Stimulated activated CD8-positive, alpha-beta memory T cell treated with anti-CD3 and anti-CD28 coated beads, Interleukin-12 subunit alpha, Interleukin-12 subunit beta, amount 100 ng/mL, for 1 hour (primary cell): ENCODE measurements around the gene SNX25.
"Not testable (repeated sequence)": the region's sequence is repeated elsewhere in the genome, so short reads cannot be mapped to it uniquely, and the experiment has no call there.

ENCODE experiments used
- DNase-seq: peaks from one replicate; pipeline ENCODE4 v3.0.0-alpha.2; 2020; ENCODE audit warnings: low read depth

SNX25 gene

GRCh38 chr4:185344743-185345538 lies 135.5 kb downstream of the SNX25 start:
- no peak for DNase-seq

- DNase-seq, result no peak
Measured at GRCh38 chr4:185346975-185347601, 137.7 kb downstream of the SNX25 start.

DNA sequence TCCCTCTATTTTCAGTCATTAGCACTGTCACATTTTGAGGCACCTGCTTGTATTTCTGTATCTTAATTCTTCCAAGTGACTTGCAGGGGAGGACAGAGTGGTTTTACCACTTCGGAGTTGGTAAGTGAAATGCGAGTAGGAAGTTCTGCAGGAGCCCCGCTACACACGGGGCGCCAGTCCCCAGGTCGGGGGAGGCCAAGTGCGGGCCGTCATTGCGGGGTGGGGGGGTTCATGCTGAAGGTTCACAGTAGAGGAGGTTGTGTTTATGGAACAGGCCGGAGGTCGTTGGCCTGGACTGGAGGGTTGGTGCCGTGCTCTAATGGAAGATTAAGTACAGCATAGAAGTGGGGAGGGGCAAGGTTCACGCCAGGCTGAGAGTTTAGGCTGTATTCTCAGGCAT lies 142.3 kb downstream of the SNX25 start:
- no peak for DNase-seq

- DNase-seq, result no peak
Measured at GRCh38 chr4:185352202-185352601, 142.8 kb downstream of the SNX25 start.

- DNase-seq, result no peak
Measured at GRCh38 chr4:185352741-185353140, 143.3 kb downstream of the SNX25 start.

DNA sequence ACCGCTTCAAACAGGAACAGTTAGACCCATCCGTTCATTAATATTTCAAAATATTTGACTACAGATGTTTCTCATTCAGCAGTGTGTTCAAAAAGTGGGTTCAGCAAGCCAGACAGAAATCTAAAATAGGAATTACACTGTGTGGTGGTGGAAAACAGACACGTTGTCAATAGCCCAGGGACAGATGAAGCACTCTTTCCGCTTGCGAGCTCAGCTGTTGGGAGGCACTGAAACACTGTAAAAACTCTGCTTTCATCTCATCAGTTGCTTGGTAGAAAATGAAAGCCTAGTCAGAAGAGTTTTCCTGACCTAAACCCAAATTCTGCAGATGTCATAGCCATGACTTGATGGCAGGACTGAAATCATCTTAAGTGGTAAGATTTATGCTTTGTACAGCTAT lies 147.8 kb downstream of the SNX25 start:
- no peak for DNase-seq

DNA sequence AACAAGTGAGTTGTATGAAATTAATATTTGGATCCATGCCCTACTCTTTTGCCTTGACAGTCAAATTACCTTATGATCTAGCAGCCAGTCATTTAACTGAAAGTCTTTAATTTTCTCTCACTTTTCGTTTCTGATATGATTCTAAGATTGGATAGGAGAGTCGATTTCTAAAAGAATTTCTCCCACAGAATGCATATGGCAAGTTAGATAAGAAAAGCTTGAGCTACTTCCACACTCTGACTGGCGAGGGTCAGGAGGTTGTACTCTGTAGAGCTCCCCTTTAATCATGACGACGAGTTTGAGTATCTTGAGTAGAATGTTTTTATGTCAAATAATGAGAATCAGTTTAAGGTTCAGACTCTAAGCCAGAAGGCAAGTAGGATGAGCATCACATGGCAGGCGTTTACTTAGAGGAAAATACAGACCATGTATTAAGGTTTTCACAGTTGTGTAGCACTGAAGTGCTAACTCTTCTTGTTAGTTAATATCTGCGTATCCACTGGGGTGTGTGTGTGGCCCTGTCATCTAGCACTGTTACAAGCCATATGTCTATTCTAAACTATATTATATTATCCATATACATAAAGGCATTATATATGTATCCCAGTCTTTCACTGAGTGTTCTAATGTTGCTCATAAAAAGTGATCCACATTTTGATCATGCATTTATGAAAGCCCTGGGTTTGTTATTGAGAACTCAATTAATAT lies 148.5 kb downstream of the SNX25 start:
- no peak for DNase-seq

- no peak for DNase-seq
Measured at GRCh38 chr4:185358514-185358913, 149.1 kb downstream of the SNX25 start.

DNA sequence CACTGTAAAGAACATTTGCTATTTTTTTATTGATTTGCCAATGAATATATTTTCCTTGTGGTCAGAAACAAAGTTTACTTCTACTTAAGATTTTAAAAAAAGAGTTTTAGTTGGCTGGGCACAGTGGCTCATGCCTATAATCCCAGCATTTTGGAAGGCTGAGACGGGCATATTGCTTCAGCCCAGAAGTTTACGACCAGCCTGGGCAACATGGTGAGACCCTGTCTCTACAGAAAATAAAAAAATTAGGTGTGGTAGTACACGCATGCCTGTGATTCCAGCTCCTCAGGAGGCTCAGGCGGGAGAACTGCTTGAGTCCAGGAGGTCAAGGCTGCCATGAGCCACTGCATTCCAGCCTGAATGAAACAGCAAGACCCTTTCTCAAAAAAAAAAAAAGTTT lies 149.6 kb downstream of the SNX25 start:
- no peak for DNase-seq

GRCh38 chr4:185359767-185360446 lies 150.5 kb downstream of the SNX25 start:
- no peak for DNase-seq

GRCh38 chr4:185361872-185362271 lies 152.5 kb downstream of the SNX25 start:
- no peak for DNase-seq

GRCh38 chr4:185362570-185362969 lies 153.2 kb downstream of the SNX25 start:
- DNase-seq, result not testable (repeated sequence)

DNA sequence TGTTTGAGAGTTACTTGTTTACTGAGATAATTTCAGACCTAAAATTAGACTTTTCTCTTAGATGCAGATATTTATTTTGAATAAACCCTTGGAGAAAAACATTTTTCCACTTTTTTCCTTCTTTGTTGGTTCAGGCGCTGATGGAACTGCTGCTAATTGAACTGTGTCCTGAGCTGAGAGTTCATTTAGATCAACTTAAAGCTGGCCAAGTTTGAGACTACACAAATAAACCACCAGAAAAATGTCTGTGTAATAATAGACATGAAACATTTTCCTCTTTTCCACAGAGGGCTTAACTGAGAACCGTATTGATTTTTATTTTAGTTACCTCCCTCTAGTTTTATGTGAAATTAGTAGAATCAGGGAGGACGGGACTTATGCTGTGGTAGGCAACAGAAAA lies 153.9 kb downstream of the SNX25 start:
- DNase-seq, result no peak

GRCh38 chr4:185364886-185365285 lies 155.5 kb downstream of the SNX25 start:
- DNase-seq, result no peak

DNA sequence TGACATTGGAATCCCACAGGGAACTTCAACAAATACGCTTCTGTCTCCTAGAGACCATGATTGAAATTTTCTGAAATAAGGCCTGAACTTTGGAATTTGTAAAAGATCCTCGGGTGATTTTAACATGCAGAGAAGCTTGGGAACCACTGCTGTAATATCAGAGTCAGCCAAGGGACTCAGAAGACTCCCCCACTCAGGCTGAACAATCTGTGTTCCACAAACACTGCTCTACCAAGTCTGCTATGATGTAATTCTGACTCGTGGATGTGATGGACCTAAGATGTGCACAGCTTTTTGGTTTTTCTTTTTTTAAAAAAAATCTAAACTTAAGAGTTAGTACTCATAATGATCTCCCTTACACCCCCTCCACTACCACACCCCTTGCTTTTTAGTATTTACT lies 160.3 kb downstream of the SNX25 start:
- no peak for DNase-seq

GRCh38 chr4:185370268-185370949 lies 161.0 kb downstream of the SNX25 start:
- no peak for DNase-seq

GRCh38 chr4:185371702-185372101 lies 162.3 kb downstream of the SNX25 start:
- no peak for DNase-seq

GRCh38 chr4:185374027-185374426 lies 164.6 kb downstream of the SNX25 start:
- no peak for DNase-seq

GRCh38 chr4:185374573-185374972 lies 165.2 kb downstream of the SNX25 start:
- DNase-seq, result no peak

- DNase-seq, result no peak
Measured at GRCh38 chr4:185378264-185378663, 168.9 kb downstream of the SNX25 start.

- no peak for DNase-seq
Measured at GRCh38 chr4:185379326-185380295, 170.2 kb downstream of the SNX25 start.
